ENCODE data around the gene GLB1L2.

Gene GLB1L2

DNA sequence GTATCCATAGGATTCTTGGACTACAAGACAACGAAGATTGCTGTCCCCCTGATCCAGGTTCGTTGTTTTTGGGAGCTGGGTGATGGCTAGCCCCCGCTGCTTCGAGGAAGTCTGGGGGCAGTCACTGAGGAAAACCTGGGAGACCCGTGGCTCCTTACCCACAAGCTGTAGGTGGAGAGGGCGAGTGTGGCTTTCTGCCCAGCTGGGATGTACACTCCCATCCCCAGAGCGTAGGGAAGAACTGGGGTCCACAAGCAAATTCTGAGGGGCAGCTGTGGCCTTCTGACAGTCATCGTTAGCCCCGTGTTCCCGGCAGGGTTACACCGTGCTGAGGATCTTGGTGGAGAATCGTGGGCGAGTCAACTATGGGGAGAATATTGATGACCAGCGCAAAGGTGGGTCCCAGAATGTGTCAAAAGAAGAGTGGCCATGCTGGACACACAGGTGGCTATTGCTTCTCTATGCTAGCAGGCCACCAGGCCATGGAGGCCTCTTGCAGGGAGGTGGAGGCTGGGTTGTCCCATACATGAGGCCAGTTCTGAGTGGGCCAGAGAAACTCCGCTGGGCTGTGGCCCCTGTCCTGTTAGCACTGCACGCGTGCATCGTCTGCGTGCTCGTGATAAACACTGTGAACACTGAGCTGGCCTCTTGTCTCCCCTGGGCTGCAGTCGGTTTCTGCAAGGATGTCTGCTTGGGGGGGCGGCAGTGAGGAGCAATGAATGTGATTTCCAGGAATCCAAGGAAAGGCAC is 39.8 kb downstream of the GLB1L2 start:
- TF ChIP-seq, protein P1, sequence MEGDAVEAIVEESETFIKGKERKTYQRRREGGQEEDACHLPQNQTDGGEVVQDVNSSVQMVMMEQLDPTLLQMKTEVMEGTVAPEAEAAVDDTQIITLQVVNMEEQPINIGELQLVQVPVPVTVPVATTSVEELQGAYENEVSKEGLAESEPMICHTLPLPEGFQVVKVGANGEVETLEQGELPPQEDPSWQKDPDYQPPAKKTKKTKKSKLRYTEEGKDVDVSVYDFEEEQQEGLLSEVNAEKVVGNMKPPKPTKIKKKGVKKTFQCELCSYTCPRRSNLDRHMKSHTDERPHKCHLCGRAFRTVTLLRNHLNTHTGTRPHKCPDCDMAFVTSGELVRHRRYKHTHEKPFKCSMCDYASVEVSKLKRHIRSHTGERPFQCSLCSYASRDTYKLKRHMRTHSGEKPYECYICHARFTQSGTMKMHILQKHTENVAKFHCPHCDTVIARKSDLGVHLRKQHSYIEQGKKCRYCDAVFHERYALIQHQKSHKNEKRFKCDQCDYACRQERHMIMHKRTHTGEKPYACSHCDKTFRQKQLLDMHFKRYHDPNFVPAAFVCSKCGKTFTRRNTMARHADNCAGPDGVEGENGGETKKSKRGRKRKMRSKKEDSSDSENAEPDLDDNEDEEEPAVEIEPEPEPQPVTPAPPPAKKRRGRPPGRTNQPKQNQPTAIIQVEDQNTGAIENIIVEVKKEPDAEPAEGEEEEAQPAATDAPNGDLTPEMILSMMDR (IDR thresholded peaks at IDR 0.05; ENCODE audit: insufficient read depth, low read length, poor library complexity, severe bottlenecking): no peak
- no peak for TF ChIP-seq EZH2phosphoT487 (conservative IDR thresholded peaks at IDR 0.05; ENCODE audit: low read length)
- Histone ChIP-seq H3F3A (ENCODE audit: insufficient read depth) (no peaks in the 10 kb centered on the region), H3K36me3 (ENCODE audit: low read length) (no peaks in the 10 kb centered on the region), H2AFZ (ENCODE audit: low read depth, low read length, severe bottlenecking) (no peak overlapping the region), H3K9me3 (ENCODE audit: insufficient read depth, low read length) (no peaks in the 10 kb centered on the region), H3K4me2 (ENCODE audit: low read depth, low read length, poor library complexity, severe bottlenecking) (no peak overlapping the region), H3K9ac (ENCODE audit: low read length) (no peak overlapping the region), H3K27me3 (ENCODE audit: low read length) (no peaks in the 10 kb centered on the region), H3K4me3 (ENCODE audit: insufficient read depth, low read length, poor library complexity, severe bottlenecking) (no peak overlapping the region), H3K9me2 (replicated peaks; ENCODE audit: insufficient read depth, low read length) (no peaks in the 10 kb centered on the region), H3K27ac (ENCODE audit: low read depth, low read length) (no peak overlapping the region), H3K79me2 (ENCODE audit: insufficient read depth, low read length) (no peaks in the 10 kb centered on the region), H4K20me1 (ENCODE audit: low read depth, low read length) (no peaks in the 10 kb centered on the region)

DNA sequence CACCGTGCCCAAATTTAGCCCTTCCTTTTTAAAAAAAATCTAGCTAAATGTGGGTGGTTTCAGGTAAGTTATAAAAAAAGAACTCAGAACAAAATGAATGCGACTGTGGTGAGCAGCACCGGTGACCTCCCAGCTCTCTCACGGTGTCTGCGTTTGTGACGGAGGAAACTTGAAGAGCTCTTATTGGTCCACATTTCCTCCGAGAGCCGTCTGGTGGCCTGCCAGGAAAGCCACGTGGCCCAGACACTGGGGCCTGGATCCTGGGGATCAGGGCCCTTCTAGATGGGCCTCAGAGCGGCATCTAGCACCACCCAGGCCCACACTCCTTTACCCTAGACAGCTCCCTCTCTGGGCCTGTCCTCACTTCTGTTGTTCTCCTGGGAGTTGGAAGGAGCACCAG is 40.7 kb downstream of the GLB1L2 start:
- Histone ChIP-seq H3K79me2 (ENCODE audit: insufficient read depth, low read length) (no peaks in the 10 kb centered on the region), H3F3A (ENCODE audit: insufficient read depth) (no peaks in the 10 kb centered on the region), H3K27me3 (ENCODE audit: low read length) (no peaks in the 10 kb centered on the region), H3K36me3 (ENCODE audit: low read length) (no peaks in the 10 kb centered on the region), H3K4me2 (ENCODE audit: low read depth, low read length, poor library complexity, severe bottlenecking) (no peak overlapping the region), H3K9me2 (replicated peaks; ENCODE audit: insufficient read depth, low read length) (no peaks in the 10 kb centered on the region), H4K20me1 (ENCODE audit: low read depth, low read length) (no peaks in the 10 kb centered on the region), H3K9ac (ENCODE audit: low read length) (no peak overlapping the region), H3K9me3 (ENCODE audit: insufficient read depth, low read length) (no peaks in the 10 kb centered on the region), H2AFZ (ENCODE audit: low read depth, low read length, severe bottlenecking) (no peak overlapping the region), H3K4me3 (ENCODE audit: insufficient read depth, low read length, poor library complexity, severe bottlenecking) (no peak overlapping the region), H3K27ac (ENCODE audit: low read depth, low read length) (no peak overlapping the region)
- no peak for TF ChIP-seq EZH2phosphoT487 (conservative IDR thresholded peaks at IDR 0.05; ENCODE audit: low read length)
- TF ChIP-seq, protein P1 (IDR thresholded peaks at IDR 0.05; ENCODE audit: insufficient read depth, low read length, poor library complexity, severe bottlenecking): no peak

DNA sequence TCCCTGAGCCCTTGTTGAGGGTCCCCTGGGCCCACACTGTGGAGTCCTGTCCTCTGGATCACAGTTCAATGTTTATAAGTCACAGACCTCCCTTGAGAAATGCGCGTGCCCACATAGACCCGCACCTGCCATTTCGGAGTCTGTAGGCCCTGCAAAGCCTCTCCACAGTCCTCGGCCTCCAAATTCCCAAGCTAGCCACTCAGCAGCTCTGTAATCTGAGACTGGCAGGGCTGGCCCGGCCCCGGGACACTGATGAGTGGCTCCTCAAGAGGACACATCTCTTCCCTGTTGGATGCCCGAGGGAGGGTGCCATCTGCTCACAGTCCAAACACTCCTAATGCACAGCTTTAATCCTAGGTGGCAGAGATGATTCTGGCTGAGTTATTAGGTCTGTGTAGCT is 41.2 kb downstream of the GLB1L2 start:
- Histone ChIP-seq H3K79me2 (ENCODE audit: insufficient read depth, low read length) (no peaks in the 10 kb centered on the region), H3K27me3 (ENCODE audit: low read length) (no peaks in the 10 kb centered on the region)

More for the DNA sequence above, 41.2 kb downstream of the GLB1L2 start:
- H2AFZ ChIP-seq (ENCODE audit: low read depth, low read length, severe bottlenecking): no peak overlapping the region
- no peaks in the 10 kb centered on the region for H4K20me1 ChIP-seq (ENCODE audit: low read depth, low read length)
- no peaks in the 10 kb centered on the region for H3K9me2 ChIP-seq (replicated peaks; ENCODE audit: insufficient read depth, low read length)
- no peak overlapping the region for H3K9ac ChIP-seq (ENCODE audit: low read length)
- H3K9me3 ChIP-seq (ENCODE audit: insufficient read depth, low read length): no peaks in the 10 kb centered on the region
- H3F3A ChIP-seq (ENCODE audit: insufficient read depth): no peaks in the 10 kb centered on the region
- H3K4me2 ChIP-seq (ENCODE audit: low read depth, low read length, poor library complexity, severe bottlenecking): no peak overlapping the region
- TF ChIP-seq, protein P1 (IDR thresholded peaks at IDR 0.05; ENCODE audit: insufficient read depth, low read length, poor library complexity, severe bottlenecking): no peak
- TF ChIP-seq EZH2phosphoT487 (conservative IDR thresholded peaks at IDR 0.05; ENCODE audit: low read length): no peak
- H3K36me3 ChIP-seq (ENCODE audit: low read length): no peaks in the 10 kb centered on the region
- H3K4me3 ChIP-seq (ENCODE audit: insufficient read depth, low read length, poor library complexity, severe bottlenecking): no peak overlapping the region
- H3K27ac ChIP-seq (ENCODE audit: low read depth, low read length): no peak overlapping the region
